ENCODE results near the gene DDRGK1.
A peak's percentile ranks its signal among the peaks of the same experiment; 100 is the strongest.

The DDRGK1 gene

DNA sequence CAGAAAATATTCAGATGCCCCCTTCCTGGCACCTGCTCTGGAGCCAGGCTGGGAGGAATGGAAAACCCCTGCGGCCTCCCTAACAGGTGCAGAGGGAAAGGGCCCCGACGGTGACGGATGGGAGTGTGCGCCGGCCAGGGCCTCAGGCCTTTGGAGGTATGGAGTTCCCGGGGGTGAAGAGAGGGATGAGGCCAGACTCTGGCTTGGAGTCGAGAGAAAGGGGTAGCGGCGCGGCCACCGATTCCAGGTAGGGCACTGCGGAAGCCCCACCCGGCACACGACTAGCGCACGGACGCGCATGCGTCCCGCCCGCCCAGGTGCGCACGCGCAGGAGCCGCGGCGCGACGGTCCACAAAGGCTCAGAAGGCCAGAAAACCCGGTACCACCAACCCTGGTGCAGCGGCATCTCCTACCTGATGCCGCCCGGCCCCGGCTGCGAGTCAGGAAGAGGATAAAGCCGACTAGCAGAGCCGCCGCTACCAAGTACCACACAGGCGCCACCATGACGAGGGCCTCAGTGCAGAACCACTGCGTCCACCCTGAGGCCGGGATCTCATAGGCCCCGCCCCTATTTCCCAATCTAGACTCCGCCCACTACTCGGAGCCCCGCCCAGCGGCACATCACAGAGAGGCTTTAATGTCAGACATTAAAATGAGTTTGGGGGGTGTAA lies at the start of gene DDRGK1:
DDRGK1 (minus strand) TSS at position 559 of the 671 bp plus-strand sequence; CDS start at position 504, 55 bp downstream.
- no peaks in the 10 kb centered on the region for H3K27me3 ChIP-seq
- H3K9me3 ChIP-seq = no peaks in the 10 kb centered on the region
- H3K27ac ChIP-seq = peak within 1 kb of the TSS; percentile 76 to 83
- H3K4me3 ChIP-seq = peak within 1 kb of the TSS; percentile 61 to 82
- H3K4me1 ChIP-seq = peaks cover 0 to 23% (median 16%) of the 10 kb centered on the region in 4 donors
- intact Hi-C loops (cut with DNase I; ENCODE audit: low total_unique reads) = no loop called here
- peak; percentile 88 to 93 for DNase-seq
- peaks cover 16 to 28% (median 19%) of the 10 kb centered on the region in 3 donors for H3K36me3 ChIP-seq
- TF ChIP-seq, protein P1, sequence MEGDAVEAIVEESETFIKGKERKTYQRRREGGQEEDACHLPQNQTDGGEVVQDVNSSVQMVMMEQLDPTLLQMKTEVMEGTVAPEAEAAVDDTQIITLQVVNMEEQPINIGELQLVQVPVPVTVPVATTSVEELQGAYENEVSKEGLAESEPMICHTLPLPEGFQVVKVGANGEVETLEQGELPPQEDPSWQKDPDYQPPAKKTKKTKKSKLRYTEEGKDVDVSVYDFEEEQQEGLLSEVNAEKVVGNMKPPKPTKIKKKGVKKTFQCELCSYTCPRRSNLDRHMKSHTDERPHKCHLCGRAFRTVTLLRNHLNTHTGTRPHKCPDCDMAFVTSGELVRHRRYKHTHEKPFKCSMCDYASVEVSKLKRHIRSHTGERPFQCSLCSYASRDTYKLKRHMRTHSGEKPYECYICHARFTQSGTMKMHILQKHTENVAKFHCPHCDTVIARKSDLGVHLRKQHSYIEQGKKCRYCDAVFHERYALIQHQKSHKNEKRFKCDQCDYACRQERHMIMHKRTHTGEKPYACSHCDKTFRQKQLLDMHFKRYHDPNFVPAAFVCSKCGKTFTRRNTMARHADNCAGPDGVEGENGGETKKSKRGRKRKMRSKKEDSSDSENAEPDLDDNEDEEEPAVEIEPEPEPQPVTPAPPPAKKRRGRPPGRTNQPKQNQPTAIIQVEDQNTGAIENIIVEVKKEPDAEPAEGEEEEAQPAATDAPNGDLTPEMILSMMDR (IDR thresholded peaks at IDR 0.05) = no peak

GRCh38 chr20:3251806-3252205 lies 47.3 kb upstream of the DDRGK1 start:
- H3K4me1 ChIP-seq = peaks cover 0 to 22% (median 17%) of the 10 kb centered on the region in 4 donors
- DNase-seq = no peak
- H3K4me3 ChIP-seq = no peak overlapping the region
- no peaks in the 10 kb centered on the region for H3K27me3 ChIP-seq
- H3K36me3 ChIP-seq = peaks cover 51 to 61% (median 56%) of the 10 kb centered on the region in 3 donors
- intact Hi-C loops (cut with DNase I; ENCODE audit: low total_unique reads) = no loop called here
- no peaks in the 10 kb centered on the region for H3K9me3 ChIP-seq
- no peak overlapping the region for H3K27ac ChIP-seq
- TF ChIP-seq, protein P1 (IDR thresholded peaks at IDR 0.05) = no peak

DNA sequence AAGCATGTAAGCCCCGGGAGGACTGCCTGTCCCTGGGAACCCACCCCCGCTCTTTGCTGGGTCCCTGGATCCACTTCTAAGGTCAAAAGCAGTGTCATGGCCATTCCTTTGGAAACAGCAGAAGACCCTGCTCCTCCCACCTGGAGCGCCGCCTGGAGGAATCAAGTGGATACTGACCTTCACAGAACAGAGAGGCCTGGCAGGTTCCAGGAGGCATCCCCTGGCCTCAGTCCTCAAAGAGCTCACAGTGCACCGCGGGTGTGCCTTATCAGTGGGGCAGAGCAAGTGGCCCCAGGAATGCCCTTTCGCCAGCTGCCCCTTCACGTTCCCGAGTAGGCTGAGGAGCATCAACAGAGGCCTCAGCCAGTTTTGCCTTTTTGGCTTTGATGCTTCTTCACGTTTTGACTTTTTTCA lies 45.6 kb upstream of the DDRGK1 start:
- Histone ChIP-seq H3K27me3 (no peaks in the 10 kb centered on the region), H3K4me3 (no peak overlapping the region), H3K27ac (no peak overlapping the region), H3K4me1 (peaks cover 0 to 22% (median 17%) of the 10 kb centered on the region in 4 donors), H3K9me3 (no peaks in the 10 kb centered on the region), H3K36me3 (peaks cover 36 to 44% (median 38%) of the 10 kb centered on the region in 3 donors)
- no peak for DNase-seq
- intact Hi-C loops (cut with DNase I; ENCODE audit: low total_unique reads) = no loop called here
- TF ChIP-seq, protein P1 (IDR thresholded peaks at IDR 0.05) = no peak

DNA sequence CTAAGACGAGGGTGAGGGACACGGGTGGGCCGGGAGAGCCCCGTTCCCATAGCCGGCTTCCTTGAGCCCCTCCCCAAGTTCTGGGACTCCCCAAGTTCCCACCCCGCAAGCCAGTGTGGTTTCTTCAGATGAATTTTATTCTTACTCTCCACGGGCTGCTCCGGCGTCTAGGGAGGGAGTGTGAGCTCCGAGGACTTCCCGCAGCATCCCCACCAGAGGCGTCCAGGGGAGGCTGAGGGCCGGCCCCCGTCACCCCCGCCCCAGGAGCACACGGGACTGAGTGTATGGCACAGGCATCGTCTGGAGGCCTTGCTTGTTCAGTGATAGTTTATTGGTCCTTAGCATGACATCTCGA lies 44.5 kb upstream of the DDRGK1 start:
- TF ChIP-seq, protein P1 (IDR thresholded peaks at IDR 0.05) = no peak
- H3K27ac ChIP-seq = no peak overlapping the region
- intact Hi-C loops (cut with DNase I; ENCODE audit: low total_unique reads) = no loop called here

GRCh38 chr20:3248167-3248992 lies 43.9 kb upstream of the DDRGK1 start:
- peak in 1 of 2 donors; percentile 52 for DNase-seq
- Histone ChIP-seq H3K4me3 (peak overlapping the region; percentile 4 to 5), H3K27me3 (peaks cover 0 to 7% of the 10 kb centered on the region in 2 donors), H3K36me3 (peaks cover 23 to 27% (median 27%) of the 10 kb centered on the region in 3 donors), H3K9me3 (no peaks in the 10 kb centered on the region), H3K27ac (no peak overlapping the region), H3K4me1 (peaks cover 0 to 22% (median 17%) of the 10 kb centered on the region in 4 donors)
- TF ChIP-seq, protein P1 (IDR thresholded peaks at IDR 0.05) = no peak
- intact Hi-C loops (cut with DNase I; ENCODE audit: low total_unique reads) = no loop called here

More for the DNA sequence above, 44.5 kb upstream of the DDRGK1 start:
- Histone ChIP-seq H3K4me3 (peak overlapping the region; percentile 4 to 5), H3K4me1 (peaks cover 0 to 22% (median 17%) of the 10 kb centered on the region in 4 donors), H3K36me3 (peaks cover 25 to 33% (median 30%) of the 10 kb centered on the region in 3 donors), H3K9me3 (no peaks in the 10 kb centered on the region), H3K27me3 (peaks cover 0 to 5% of the 10 kb centered on the region in 2 donors)
- no peak for DNase-seq

Data from tibial artery (tissue), 4 donors.